ENCODE measurements around the gene FUT7.
"Not testable (repeated sequence)": the region's sequence is repeated elsewhere in the genome, so short reads cannot be mapped to it uniquely, and the experiment has no call there.

The FUT7 gene

DNA sequence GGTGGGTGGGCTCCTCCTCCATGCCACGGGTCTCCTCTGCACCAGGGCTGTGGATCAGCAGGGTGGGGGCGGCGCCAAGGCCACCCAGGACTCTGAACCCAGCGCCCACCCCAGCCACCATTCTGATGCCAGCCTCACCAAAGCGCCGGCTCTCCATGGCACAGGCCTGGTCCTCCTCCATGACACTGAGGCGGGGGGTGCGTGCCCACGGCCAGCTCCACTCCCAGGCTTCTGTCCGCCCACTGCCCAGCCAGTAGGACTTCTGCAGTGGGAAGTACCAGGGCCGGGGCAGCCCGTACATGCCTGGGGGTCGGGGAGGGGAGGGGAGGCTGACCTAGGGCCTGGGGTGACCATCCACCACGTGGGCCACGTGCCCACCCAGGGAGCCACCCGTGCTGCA lies 15.5 kb downstream of the FUT7 start:
- DNase-seq = no peak

DNA sequence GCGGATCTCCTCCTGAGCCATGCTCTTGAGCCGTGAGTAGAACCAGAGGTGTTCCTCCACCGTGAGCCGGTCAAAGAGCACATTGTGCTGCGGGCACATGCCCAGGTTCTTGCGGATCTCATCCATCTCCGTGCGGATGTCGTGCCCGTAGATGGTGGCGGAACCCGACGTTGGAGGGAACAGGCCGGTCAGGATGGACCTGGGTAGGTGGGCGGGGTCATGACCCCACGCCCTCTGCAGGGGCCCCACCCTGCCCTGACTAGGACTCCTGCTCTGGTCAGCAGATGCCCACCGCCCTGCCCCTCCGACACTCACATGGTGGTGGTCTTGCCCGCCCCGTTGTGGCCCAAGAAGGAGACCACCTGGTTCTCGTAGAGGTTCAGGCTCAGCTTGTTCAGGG lies 15.9 kb downstream of the FUT7 start:
- DNase-seq = no peak

DNA sequence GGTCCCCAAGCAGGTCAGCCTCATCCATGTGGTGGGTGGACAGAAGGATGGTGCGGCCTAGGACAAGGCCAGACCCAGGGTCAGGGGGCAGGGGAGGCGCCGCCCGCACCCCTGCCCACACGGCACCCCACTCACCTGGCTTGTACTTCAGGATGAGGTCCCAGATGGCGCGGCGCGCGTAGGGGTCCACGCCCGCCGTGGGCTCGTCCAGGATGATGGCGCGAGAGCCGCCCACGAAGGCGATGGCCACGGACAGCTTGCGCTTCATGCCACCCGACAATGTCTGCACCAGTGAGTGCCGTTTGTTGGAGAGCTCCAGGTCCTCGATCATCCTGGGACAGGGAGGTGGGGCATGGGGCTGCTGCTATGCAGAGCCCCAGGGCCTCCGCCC lies 16.4 kb downstream of the FUT7 start:
- DNase-seq = no peak

DNA sequence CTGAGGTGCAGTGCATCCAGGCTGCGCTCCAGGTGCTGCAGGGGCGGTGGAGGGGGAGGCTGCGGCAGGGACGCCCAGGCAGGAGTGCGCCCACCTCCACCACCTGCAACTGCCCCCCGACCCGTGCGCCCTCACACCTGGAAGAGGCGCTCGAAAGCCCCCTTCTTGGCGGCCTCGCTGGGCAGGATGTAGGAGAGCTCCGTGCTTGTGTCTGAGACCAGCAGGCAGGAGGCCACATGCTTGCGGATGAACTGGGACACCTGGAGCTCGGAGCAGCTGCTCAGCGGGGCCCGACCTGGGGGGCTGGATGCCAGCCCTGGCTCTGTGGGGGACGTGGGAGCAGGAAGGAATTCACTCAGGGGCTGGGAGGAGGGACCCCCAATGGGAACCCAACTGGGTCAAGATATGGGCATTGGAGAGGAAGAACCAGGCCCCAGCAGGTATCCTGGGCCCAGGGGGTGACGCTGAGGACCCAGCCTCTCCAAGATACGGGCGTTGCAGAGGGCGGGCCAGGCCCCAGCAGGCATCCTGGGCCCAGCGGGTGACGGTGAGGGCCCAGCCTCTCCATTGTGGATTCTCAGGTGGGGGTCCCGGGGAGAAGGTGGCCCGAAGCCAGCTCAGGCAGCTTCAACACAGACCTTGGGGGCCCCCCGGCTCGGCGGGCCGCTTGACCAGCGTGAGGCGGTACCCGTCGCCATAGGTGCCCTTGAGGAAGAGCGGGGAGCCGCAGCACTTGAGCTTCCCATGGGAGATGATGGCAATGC lies 16.9 kb downstream of the FUT7 start:
- DNase-seq = no peak

DNA sequence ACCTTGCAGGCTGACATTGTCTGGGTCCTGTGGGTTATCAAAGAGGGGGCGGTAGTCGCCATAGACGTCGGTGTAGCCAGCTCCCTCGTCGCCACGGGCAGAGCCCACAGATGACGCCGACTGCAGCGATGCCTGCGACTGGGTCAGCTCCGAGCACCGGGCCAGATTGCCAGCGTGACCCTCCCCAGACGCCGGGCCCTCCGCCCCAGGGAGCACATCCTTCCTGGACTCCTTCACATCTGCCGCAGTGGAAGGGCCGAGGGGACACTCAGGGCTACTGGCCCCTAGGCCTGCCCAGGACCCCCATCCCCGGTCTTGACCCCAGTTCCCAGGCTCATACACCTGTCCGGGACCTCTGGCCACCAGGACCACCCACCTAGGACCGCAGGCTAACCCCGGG lies 17.7 kb downstream of the FUT7 start:
- DNase-seq = no peak

DNA sequence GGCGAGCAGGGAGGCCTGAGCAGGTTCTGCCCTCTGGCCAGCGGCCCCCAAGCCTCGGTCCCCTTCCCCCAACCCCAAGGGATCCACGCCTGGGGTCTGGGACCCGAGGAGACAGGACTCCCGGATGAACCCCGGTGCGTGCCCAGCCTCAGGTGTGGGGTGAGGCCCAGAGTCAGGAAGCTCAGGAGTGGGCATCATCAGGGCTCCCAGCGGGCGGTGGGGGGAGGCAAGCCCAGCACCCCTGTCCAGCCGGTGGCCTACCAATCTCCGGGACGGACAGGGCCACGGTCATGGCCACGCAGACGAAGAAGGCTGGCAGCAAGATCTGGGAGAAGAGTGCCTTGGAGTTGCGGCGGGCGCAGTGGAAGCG lies 18.3 kb downstream of the FUT7 start:
- DNase-seq = no peak

DNA sequence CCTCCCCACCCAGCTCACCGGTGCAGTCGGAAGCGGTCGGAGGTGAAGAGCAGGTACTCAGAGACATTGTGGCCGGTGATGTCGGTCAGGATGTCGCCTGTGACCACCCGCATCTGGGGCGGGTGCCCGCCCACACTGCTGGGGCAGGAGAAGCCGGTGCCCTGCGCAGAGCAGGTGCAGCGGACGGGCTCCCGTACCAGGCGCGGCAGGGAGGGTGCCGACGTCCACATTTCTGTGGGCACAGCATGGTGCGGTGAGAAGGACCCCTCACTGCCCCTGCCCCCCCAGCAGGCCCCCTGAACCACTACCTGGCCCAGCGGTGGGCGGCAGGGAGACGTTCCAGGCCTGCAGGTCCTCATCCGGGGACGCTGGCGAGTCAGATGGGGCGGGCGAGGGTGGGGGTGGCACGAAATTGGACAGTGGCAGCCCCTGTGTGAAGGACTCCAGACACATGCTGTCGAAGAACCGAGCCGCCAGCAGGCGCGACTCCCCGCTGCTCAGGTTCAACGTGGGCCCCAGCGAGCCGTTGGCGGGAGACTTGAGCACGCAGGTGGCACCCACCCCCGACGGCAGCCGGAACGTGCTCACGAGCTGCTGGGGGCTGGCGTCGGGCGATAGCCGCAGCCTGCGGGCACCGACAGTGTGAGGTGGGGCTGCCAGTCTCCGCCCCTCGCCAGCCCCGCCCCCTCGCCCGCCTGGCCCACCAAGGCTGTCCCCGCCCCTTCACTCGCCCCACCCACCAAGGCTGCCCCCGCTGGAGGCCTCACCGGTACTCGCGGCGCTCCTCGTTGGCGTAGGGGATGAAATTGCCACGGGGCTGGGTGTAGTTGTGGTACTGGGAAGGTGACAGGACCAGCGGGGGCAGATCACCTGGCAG lies 19.0 kb downstream of the FUT7 start:
- no peak for DNase-seq

DNA sequence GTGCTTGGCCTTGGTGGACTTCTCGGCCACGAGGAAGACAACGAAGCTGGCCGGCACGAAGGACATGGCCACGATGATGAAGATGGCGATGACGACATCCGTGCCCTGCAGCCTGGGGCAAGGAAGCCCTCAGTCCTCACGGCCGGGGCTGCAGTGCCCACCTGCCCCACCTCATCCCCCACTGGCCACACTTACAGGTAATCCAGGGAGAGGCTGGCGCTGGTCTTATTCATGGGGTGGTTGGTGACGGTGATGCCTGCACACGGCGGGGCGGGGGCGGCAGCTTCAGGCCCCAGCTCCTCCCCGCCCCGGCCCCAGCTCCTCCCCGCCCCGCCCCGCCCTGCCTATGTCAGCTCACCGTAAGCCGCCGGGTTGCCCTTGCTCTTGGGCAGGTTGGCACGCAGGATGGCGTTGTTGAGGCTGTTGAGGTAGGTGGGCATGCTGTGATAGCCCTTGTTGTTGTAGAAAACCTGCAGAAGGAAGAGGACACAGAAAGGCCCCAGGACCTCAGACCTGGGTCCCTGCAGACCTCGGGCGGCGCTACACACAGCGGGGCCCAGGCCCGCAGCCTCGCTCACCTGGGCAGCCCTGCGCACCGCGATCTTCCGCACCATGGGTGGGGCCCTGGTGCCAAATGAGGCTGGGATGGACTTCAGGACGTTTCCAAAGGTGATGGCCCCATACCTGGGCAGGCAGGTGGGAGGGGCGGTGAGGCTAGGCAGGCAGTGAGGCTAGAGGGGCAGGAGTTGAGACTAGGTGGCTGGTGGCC lies 19.8 kb downstream of the FUT7 start:
- no peak for DNase-seq

DNA sequence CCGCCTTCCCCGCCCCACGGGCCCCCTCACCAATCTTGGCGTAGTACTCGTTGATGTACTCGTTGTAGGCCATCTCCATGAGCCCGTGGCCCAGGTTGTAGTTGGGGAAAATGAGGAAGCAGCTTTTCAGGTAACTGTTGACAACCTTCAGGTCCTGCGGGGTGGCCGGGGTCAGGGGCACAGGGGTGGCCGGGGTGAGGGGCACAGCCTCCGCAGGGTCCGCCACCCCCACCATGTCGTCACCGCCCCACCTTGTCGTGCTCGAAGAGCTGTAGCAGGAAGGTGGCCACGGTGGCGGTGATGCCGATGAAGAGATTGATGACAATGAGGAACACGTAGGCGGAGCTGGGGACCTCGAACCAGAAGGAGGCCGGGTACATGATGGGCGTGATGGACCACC lies 20.7 kb downstream of the FUT7 start:
- no peak for DNase-seq

DNA sequence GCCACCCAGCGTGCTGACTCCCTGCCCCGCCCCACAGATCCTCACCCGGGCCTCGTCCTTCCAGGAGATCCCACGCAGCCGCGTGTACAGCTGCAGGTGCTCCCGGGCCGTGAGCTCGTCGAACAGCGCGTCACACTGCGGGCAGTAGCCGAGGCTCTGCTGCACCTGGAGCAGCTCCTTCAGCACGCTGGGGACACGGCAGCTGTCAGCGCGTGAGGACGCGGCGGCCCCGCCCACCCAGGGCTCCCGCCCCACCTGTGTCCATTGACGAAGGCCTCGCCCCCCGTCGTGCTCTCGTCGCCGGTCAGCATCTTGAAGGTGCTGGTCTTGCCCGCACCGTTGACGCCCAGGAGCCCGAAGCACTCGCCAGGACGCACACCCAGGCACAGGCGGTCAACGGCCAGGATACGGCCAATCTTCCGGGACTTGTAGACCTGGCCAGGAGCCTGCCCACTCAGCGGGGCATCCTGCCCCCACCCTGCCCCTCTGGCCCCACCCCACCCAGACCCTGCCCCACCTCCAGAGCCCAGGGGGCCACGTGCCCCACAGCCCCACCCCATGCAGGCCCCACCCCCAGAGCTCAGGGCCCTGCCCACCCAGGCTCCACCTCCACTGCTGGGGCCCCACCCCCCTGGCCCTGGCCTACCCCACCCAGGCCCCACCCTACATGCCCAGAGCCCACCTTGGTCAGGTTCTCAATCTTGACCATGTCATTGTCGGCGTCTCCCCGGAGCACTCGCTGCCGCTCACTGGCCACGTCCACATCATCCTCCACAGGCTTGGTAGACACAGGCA lies 21.8 kb downstream of the FUT7 start:
- DNase-seq = peak; percentile 73

DNA sequence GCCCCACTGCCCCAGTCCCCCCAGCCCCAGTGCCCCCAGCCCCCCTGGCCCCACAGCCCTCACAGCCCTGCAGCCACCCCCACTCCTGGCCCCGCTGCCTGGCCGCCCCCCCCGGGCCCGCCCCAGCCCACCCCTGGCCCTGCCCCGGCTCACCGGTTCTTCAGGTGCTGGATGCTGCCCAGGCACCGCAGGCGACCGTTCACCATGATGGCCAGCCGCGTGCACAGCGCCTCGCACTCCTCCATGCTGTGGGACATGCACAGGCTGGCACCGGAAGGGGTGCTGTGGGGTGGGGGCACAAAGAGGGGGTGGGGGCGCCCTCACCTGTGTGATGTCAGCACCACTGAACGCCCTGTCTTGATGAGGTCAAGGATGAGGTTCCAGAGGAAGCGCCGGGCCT lies 22.7 kb downstream of the FUT7 start:
- no peak for DNase-seq

DNA sequence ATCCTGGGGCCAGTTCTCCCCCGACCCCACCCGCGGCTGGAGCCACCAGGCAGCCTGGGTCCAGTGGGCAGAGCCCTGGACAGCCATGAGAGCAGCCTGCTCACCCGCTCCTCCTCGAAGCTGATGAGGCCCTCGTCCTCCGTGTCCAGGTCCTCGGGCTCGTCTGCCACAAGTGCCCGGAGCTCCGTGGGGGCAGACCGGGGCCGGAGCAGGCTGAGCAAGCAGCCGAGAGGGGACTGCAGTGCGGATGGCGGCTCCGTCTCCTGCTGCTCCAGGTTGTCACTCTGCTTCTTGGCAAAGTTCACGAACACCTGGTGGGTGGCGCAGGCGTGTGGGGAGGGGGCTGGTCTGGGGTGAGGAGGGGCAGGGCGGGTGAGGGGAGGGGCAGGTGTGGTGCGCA lies 23.6 kb downstream of the FUT7 start:
- DNase-seq = no peak

DNA sequence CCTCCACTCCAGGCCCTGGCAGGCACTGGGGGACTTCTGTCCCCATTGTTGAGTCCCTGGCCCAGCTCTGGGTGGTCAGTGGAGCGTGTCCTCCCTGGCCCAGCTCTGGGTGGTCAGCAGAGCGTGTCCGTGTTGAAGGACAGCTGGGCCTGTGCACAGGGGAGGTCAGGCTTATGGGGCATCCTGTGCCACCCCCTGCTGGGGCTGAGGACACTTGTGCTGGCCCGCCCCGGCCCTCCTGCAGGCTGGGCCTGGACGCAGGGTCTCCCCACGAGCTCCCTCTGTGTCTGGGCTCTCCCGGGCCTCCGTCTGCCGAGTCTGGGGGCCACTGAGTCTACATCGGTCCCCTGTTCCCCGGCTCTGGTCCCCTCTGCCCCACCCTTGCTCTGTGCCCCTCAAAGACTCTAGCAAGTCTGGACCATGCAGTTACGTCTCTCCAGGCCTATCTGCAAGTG lies 24.0 kb downstream of the FUT7 start:
- DNase-seq = no peak

DNA sequence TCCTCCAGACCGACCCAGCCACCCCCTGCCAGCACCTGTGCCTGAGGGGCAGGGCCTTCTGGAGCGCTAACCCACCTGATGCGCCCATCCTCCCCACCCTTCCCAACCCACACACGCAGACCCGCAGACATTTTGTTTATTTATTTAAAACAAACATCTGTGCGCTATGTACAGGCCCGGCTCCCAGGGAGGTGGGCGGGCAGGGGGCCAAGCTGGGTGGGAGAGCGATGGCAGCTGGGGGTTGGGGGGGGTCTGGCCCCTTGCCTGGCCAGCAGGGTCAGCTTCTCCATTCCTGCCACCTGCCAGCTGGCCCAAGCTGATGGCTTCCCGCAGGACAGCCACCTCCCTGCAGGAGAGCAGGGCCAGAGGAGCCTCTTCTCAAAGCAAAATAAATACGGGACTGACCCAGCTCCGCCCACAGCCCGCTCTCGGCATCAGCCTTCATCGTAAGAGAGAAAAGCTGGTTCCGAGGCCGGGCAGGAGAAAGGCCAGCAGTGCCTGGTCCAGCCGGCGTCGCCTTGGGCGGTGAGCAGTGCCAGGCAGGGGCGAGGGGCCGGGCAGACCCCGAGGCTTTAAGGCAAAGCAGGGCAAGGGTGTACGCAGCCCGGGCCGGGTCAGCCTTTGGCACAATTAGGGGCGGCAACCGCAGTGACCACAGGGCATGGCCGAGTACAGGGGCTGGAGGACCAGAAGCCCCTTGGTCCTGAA lies 24.6 kb downstream of the FUT7 start:
- DNase-seq = no peak

DNA sequence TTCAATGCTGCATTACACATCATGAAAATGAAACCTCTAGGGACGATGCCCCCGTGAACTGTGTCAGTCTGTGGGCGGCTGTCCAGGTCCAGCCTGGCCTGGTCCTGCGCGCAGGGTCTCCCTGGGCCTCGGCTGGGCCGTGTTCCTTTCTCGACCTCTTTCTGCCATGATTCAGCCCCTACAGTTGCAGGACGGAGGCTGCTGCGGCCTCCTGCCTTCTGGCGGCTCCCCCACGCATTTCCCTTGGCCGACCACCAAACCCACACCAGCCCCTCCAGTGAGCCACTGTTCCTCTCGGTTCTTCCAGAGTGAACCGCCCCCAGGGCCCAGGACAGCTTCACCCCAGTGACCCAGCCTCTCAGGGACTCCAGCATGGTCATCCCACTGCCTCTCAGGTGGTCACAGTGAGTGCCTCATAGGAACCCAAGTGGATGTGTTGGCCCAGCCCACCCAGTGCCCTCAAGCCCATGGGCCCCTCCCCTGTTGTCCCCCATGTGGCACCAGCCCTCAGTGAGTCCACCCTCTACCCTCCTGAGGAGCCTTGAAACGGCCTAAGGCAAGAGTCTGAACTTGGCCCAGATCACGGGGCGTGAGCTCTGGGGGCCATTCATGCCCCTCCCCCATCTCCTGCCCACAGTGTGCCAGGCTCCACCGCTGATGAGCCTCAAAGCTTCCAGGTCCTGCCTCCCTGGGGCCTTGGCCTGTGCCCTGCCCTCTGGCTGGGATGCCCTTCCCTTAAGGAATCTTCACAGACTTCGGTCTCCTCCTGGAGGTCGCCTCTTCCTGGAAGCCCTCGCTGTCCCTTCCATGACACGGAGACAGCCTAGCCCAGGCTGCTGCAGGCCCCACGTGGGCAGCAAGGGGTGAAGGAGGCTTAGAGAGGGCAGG lies 25.5 kb downstream of the FUT7 start:
- DNase-seq = no peak

DNA sequence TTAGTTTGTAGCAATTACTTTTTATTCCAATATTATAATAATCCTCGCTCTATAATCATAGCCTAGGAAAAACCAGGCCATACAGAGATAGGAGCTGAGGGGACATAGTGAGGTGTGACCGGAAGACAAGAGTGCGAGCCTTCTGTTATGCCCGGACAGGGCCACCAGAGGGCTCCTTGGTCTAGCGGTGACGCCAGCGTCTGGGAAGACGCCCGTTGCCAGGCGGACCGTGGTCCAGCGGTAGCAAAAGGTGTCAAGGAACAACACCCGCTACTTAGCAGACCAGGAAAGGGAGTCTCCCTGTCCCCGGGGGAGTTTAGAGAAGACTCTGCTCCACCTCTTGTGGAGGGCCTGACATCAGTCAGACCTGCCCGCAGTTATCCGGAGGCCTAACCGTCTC lies 27.6 kb downstream of the FUT7 start:
- DNase-seq = not testable (repeated sequence)

DNA sequence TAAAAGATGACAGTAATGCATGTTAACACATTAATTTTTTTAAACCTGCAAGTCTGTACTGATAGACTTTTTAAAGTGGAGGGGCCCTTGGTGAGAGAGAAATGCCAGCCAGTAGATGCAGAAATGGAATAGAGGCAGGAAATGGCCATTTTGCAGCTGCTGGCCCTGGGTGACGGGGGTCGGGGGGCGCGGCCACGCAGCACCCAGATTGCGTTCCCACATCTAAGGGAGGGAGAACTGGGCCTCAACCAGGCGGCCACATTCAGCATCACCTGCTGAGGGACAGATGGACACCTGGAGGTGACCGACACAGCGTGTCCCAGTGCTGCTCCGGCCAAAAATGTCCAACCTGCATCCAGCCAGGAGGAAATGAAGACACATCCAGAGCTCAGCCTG lies 29.2 kb downstream of the FUT7 start:
- DNase-seq = no peak

DNA sequence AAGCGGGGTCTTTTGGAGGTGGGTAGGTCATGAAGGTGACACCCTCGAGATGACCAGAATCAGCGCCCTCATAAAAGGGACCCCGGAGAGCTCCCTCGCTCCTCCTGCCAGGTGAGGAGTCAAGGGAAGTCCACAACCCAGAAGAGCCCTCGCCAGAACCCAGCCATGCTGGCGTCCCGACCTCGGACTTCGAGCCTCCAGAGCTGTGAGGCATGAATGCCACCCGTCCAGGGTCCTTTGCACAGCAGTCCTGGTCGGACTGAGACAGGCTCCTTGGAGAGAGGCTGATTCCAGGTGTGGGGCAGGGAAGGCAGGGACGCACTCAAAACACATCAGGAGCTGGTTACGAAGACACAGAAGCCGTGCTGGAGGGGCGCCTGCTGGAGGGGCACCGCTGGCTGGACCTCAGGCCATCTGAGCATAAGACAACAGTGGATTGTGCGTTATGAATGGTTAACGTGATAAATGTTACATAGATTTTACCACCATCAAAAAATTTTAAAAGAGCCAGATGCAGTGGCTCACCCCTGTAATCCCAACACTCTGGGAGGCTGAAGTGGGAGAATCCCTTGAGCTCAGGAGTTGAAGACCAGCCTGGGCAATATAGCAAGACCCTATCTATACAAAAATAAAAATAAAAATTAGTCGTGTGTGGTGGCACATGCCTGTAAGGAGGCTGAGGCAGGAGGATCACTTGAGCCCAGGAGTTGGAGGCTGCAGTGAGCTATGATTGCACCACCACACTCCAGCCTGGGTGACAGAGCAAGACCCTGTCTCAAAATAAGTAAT lies 29.8 kb downstream of the FUT7 start:
- DNase-seq = no peak

DNA sequence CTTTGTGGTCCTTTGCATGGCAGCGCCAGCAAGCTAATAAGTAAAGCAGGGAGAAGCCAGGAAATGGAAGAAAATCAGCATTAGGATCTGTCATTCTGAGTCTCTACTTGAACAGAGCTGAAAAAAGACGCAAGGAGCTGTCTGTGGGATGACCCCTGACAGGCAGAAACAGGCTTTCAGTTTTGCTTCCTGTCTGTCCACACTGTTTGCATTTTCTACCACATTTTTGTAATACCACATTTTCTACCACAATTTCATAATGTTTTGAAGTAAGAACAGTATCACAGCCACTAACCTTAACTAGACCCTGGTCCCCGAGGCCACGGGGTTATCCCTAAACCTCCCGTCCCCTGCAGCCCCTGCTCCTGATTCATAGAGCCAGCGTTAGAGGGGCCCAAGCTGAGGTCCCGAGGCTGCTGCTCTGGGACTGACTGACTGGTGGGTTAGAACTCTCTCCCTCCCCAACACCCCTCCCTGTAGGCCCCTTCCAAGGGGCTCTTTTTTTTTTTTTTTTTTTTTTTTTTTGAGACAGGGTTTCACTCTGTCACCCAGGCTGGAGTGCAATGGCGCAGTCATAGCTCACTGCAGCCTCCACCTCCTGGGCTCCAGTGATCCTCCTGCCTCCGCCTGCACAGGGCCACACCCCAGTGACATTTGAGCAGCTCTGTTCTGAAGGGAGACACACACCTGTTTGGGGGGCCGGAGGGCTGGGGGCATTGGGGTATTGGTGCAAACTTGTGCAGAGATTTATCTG lies 31.5 kb downstream of the FUT7 start:
- DNase-seq = no peak
